ENCODE measurements around the gene CTSH. TPM values are rescaled to one million over a fixed set of nuclear protein-coding genes. Genes with fewer than 3 reads are reported as not detected.

CTSH gene
- total RNA-seq, 4 donors from 2014 or later, result 8.6 to 70.2 (median 41.0) TPM

DNA sequence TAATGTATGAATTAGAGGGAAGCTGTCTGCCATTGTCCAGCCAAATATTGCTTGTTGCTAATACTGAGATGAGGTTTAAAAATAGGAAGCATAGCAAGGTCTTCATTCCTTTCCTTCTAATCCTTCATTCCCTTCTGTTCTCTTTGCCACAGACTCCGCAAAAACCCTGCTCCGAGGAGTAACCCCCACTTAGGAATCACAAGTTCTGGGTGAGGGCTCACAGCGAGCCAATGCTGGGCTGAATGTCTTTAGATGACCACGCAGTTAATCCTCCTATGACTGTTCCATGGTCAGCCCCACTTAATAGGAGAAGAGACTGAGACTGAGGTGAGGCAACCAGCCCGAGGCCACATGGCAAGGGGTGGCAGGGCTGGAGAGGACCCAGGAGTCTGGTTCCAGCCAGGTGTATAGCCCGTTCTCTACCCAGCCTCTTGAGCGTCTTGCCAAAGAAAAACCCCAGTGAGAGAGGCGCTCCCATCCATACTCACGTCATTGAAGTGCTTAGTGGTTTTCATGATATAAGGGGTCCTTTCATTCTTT, 44.9 kb upstream of the CTSH start:
- no peak overlapping the region for H3K4me3 ChIP-seq
- WGBS, 2 donors (ENCODE audit: low coverage in 1 of 2), result 88 to 100% methylated on average over 3 to 9 of the region's 9 CpGs
- TF ChIP-seq, protein P1, sequence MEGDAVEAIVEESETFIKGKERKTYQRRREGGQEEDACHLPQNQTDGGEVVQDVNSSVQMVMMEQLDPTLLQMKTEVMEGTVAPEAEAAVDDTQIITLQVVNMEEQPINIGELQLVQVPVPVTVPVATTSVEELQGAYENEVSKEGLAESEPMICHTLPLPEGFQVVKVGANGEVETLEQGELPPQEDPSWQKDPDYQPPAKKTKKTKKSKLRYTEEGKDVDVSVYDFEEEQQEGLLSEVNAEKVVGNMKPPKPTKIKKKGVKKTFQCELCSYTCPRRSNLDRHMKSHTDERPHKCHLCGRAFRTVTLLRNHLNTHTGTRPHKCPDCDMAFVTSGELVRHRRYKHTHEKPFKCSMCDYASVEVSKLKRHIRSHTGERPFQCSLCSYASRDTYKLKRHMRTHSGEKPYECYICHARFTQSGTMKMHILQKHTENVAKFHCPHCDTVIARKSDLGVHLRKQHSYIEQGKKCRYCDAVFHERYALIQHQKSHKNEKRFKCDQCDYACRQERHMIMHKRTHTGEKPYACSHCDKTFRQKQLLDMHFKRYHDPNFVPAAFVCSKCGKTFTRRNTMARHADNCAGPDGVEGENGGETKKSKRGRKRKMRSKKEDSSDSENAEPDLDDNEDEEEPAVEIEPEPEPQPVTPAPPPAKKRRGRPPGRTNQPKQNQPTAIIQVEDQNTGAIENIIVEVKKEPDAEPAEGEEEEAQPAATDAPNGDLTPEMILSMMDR (IDR thresholded peaks at IDR 0.05), result no peak
- no peak for TF ChIP-seq POLR2AphosphoS5 (IDR thresholded peaks at IDR 0.05)
- TF ChIP-seq POLR2A (IDR thresholded peaks at IDR 0.05), result no peak
- no peak for TF ChIP-seq EP300 (IDR thresholded peaks at IDR 0.05; ENCODE audit: low read depth)
- no peaks in the 10 kb centered on the region for H3K36me3 ChIP-seq
- H3K9me3 ChIP-seq, result no peaks in the 10 kb centered on the region
- H3K27ac ChIP-seq, result peak overlapping the region; percentile 62 to 69 (median 66)
- H3K4me1 ChIP-seq, result peaks cover 5 to 27% (median 10%) of the 10 kb centered on the region in 4 donors
- no peaks in the 10 kb centered on the region for H3K27me3 ChIP-seq
- in situ Hi-C loops (cut with MboI; ENCODE audit: low pct_ligation_motif_present in 1 of 4, low pct_unique_long_range_greater_than_20kb in 1 of 4, low sequenced_read_pairs in 3 of 4), result no loop called here
- no peak for DNase-seq
- intact Hi-C loops (cut with DNase I; ENCODE audit: low total_unique reads), result no loop called here

DNA sequence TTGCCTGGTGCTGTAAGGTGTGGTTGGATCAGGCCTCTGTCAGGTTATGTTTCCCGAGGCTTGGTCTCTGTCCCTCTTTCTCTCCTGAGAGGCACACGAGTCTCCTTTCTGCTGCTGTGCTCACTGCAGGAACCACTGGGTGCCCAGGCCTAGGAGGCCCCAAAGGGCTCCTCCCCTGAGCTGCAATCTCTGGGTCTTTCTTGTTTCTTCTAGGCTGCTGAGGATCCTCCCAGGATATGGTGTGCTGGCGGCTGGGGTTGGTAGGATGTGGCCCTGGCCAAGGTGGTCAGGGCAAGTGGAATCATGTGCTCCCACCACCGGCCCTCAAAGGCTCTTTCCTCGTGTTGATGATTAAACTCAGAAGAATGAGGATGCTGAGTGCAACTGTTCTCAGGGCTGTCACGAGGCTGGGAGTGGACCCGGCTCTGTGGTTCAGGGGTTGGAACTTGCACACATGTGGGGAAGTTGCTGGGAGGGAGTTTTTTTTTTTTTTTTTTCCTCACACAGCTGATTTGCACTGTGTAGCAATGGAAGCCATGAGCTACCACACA, 43.6 kb upstream of the CTSH start:
- no peaks in the 10 kb centered on the region for H3K36me3 ChIP-seq
- intact Hi-C loops (cut with DNase I; ENCODE audit: low total_unique reads) (no loop called here), in situ Hi-C loops (cut with MboI; ENCODE audit: low pct_ligation_motif_present in 1 of 4, low pct_unique_long_range_greater_than_20kb in 1 of 4, low sequenced_read_pairs in 3 of 4) (no loop called here)

DNA sequence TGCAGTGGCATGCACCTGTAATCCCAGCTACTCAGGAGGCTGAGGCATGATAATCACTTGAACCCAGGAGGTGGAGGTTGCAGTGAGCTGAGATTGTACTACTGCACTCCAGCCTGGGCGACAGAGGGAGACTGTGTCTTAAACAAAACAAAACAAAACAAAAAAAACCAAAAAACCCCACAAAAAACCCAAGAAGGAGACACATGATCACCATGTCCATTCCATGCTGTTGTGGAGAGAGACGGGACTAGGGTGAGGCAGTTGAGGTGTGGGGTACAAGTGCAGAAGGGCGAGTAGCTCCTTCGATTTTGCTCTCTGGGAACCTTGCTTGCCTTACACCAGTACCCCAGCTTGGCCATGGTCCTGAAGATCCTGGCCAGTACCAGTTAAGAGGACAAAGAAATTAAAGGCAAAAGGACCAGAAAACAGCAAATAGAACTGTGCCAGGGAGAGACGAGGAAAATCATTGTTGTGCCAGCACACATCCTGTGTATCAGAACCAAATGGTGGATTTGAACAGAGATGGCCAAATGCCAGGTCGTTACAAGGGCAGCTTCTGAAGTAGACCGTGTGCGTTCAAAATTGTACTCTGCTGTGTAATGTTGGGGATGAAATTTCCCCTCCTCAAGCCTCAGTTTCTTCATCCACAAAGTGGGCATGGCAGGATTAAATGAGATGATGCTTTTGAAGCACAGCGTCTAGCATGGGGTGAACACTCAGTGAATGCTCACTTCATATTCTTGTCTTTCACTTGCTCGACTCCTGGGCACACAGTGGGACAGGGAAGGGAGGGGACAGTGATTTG, 42.9 kb upstream of the CTSH start:
- intact Hi-C loops (cut with DNase I; ENCODE audit: low total_unique reads), result no loop called here
- 58 to 76% methylated on average over 5 to 10 of the region's 10 CpGs for WGBS, 2 donors (ENCODE audit: low coverage in 1 of 2)
- H3K36me3 ChIP-seq, result no peaks in the 10 kb centered on the region
- H3K27ac ChIP-seq, result peak overlapping the region; percentile 46 to 69 (median 62)
- TF ChIP-seq, protein P1 (IDR thresholded peaks at IDR 0.05), result no peak
- TF ChIP-seq POLR2AphosphoS5 (IDR thresholded peaks at IDR 0.05) (no peak), POLR2A (IDR thresholded peaks at IDR 0.05) (no peak), EP300 (IDR thresholded peaks at IDR 0.05; ENCODE audit: low read depth) (no peak)
- no peak overlapping the region for H3K4me3 ChIP-seq
- no peaks in the 10 kb centered on the region for H3K9me3 ChIP-seq
- H3K27me3 ChIP-seq, result no peaks in the 10 kb centered on the region
- DNase-seq, result no peak
- in situ Hi-C loops (cut with MboI; ENCODE audit: low pct_ligation_motif_present in 1 of 4, low pct_unique_long_range_greater_than_20kb in 1 of 4, low sequenced_read_pairs in 3 of 4), result no loop called here
- peaks cover 5 to 31% (median 10%) of the 10 kb centered on the region in 4 donors for H3K4me1 ChIP-seq

More for the DNA sequence above, 43.6 kb upstream of the CTSH start:
- Histone ChIP-seq H3K4me3 (no peak overlapping the region), H3K27ac (peak overlapping the region; percentile 65 to 69 (median 66)), H3K27me3 (no peaks in the 10 kb centered on the region), H3K9me3 (no peaks in the 10 kb centered on the region), H3K4me1 (peaks cover 5 to 27% (median 10%) of the 10 kb centered on the region in 4 donors)
- peak; percentile 67 for DNase-seq
- TF ChIP-seq POLR2A (IDR thresholded peaks at IDR 0.05), result no peak
- TF ChIP-seq POLR2AphosphoS5 (IDR thresholded peaks at IDR 0.05), result peak; percentile 27 to 65 (median 42)
- WGBS, 2 donors (ENCODE audit: low coverage in 1 of 2), result 6 to 21% methylated on average over 2 to 7 of the region's 7 CpGs

DNA sequence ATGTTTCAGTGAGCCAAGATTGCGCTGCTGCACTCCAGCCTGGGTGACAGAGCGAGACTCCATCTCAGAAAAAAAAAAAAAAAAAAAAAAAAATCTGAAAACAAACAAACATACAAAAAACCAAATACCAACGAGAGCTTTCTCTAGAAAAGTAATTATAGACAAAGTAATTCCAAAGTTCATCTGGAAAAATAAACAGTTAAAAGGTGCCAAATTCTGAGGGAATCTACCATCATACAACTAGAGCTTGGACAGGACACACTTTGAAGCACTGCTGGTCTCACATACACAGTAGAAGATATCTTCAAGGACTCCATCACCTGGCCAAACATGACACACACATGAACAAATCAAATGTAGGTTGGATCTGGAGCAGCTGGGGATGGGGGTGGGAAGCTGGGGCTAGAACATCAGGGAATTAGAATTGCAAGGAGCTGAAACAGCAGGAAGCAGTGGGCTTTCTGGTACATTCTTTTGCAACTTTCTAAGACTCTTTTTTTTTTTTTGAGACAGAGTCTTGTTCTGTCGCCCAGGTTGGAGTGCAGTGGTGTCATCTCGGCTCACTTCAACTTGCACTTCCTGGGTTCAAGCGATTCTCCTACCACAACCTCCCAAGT, 41.1 kb upstream of the CTSH start:
- TF ChIP-seq, protein P1 (IDR thresholded peaks at IDR 0.05), result no peak
- no peak for TF ChIP-seq POLR2A (IDR thresholded peaks at IDR 0.05)
- TF ChIP-seq EP300 (IDR thresholded peaks at IDR 0.05; ENCODE audit: low read depth), result no peak
- TF ChIP-seq POLR2AphosphoS5 (IDR thresholded peaks at IDR 0.05), result no peak
- Histone ChIP-seq H3K9me3 (no peaks in the 10 kb centered on the region), H3K27me3 (no peaks in the 10 kb centered on the region), H3K4me3 (no peak overlapping the region), H3K27ac (no peak overlapping the region), H3K4me1 (peaks cover 5 to 28% (median 10%) of the 10 kb centered on the region in 4 donors), H3K36me3 (no peaks in the 10 kb centered on the region)
- DNase-seq, result no peak
- WGBS, 2 donors (ENCODE audit: low coverage in 1 of 2), result 60 to 75% methylated on average over 3 to 6 of the region's 6 CpGs
- intact Hi-C loops (cut with DNase I; ENCODE audit: low total_unique reads), result no loop called here
- in situ Hi-C loops (cut with MboI; ENCODE audit: low pct_ligation_motif_present in 1 of 4, low pct_unique_long_range_greater_than_20kb in 1 of 4, low sequenced_read_pairs in 3 of 4), result no loop called here

Measured in transverse colon (tissue), 4 donors.